A673 (cell line): Measurements from ENCODE around the gene SH2D4B.

Source experiments
- EZH2 ChIP-seq: fragments of 200-600 bp; sonication (generic); IDR thresholded peaks from 2 replicates; pipeline ENCODE4 v1.6.1; 2017; ENCODE audit warnings: borderline replicate concordance, low read depth, mild to moderate bottlenecking, mixed read lengths, antibody characterized with exemption, low read length; ENCODE audit not compliant: poor library complexity, severe bottlenecking
- TF ChIP-seq, protein P1 (sequence below): fragments of 300-800, 200-600 bp; sonication (generic); conservative IDR thresholded peaks from 2 replicates; pipeline ENCODE4 v1.5.1; 2017; ENCODE audit warnings: low read depth, mild to moderate bottlenecking, antibody characterized with exemption, low read length, moderate library complexity, mixed read lengths

DNA sequence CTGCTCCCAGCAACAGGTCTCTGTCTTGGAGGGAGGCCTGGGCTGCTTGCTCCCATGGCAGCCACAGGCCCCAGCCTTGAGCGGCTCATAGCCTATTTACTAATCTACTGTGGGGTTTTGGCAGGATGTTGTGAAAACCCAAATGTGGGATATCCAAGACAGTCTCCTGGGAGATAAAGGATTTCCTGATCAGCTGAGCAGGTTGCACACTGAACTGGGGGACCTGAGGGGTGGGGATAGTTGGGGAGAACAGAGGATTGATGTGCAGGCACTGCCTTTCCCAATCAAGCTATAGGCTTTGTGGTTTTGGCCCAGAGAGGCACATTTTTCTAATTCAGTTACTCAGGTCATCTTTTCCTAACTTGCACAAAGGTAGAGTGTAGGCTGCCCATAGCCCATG lies 92.6 kb downstream of the SH2D4B start:
- TF ChIP-seq, protein P1, sequence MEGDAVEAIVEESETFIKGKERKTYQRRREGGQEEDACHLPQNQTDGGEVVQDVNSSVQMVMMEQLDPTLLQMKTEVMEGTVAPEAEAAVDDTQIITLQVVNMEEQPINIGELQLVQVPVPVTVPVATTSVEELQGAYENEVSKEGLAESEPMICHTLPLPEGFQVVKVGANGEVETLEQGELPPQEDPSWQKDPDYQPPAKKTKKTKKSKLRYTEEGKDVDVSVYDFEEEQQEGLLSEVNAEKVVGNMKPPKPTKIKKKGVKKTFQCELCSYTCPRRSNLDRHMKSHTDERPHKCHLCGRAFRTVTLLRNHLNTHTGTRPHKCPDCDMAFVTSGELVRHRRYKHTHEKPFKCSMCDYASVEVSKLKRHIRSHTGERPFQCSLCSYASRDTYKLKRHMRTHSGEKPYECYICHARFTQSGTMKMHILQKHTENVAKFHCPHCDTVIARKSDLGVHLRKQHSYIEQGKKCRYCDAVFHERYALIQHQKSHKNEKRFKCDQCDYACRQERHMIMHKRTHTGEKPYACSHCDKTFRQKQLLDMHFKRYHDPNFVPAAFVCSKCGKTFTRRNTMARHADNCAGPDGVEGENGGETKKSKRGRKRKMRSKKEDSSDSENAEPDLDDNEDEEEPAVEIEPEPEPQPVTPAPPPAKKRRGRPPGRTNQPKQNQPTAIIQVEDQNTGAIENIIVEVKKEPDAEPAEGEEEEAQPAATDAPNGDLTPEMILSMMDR: no peak
- no peak for TF ChIP-seq EZH2
